HG03103 (cell line): ENCODE results near the gene FBXO9.

ENCODE experiments used
- ATAC-seq: cut with Tn5 transposase; IDR thresholded peaks from one replicate; pipeline ENCODE4 v1.9.1; 2021; ENCODE audit warnings: low read depth; ENCODE audit not compliant: unreplicated experiment

FBXO9 gene

DNA sequence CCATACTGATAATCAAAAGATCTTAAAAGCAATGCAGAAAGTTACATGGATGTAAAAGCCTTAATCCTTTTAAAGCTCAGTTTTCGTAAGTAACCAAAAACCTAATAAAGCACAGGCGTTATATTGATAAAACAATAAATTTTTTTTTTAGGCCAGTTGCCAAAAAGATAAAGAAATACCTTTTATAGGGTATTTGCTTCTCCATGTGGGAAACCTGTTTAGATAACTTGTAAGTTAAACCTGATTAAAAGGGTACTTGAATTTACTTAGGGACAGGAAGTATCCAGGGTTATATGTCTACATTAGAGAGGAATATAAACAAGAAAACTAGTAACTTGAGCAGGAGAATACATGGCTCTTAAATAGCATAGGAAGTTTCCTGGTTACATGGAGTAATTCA, 21.1 kb downstream of the FBXO9 start:
- ATAC-seq, result no peak

DNA sequence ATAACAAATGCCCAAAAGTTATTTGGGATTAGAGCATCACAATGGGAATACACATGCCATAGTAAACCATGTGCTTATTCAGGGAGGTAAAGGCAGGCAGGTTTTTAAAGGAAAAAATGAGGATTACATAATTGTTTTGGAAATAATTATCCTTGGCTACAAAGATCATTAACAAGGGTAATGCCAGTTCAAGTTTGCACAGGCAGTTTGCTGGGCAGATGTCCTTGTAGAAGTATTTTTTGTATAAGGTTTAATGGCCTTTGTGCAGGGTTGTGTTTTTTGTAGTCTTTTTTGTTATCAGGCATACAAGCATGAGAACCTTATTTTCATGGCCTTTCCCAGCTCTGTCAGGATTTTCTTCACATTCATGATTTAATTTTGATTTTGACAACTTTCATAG, 24.7 kb downstream of the FBXO9 start:
- no peak for ATAC-seq

DNA sequence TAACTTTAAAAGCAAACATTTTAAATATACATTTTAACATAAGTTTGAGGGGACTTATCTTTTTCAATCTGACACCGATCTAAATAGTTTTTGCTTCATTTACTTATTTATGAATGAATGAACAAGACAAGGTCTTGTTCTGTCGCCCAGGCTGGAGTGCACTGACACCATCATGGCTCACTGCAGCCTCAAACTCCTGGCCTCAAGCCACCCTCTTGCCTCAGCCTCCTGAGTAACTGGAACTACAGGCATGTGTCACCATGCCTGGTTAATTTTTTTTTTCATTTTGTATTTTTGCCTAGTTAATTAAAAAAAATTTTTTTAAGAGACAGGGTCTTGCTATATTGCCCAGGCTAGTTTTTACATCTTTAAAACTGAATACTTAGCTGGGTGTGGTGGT, 25.4 kb downstream of the FBXO9 start:
- no peak for ATAC-seq

DNA sequence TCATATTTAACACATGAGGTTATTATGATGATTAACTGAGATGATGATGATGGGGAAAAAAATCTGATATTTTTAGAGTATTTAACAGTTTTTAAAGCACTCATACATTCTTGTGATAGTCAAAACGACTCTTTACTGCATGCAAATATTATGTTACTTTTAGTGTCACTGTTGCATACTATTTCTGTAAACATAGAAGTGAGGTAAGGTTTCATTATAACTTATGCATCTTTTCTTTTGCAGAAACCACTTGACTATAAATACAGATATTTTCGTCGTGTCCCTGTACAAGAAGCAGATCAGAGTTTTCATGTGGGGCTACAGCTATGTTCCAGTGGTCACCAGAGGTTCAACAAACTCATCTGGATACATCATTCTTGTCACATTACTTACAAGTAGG, 30.1 kb downstream of the FBXO9 start:
- ATAC-seq, result no peak

- no peak for ATAC-seq
These were observed 30.5 kb downstream of the FBXO9 start for GRCh38 chr6:53095716-53096115.

GRCh38 chr6:53100561-53100960, 35.4 kb downstream of the FBXO9 start:
- ATAC-seq, result no peak

- ATAC-seq, result no peak
These were observed 35.8 kb downstream of the FBXO9 start for GRCh38 chr6:53101006-53101405.

DNA sequence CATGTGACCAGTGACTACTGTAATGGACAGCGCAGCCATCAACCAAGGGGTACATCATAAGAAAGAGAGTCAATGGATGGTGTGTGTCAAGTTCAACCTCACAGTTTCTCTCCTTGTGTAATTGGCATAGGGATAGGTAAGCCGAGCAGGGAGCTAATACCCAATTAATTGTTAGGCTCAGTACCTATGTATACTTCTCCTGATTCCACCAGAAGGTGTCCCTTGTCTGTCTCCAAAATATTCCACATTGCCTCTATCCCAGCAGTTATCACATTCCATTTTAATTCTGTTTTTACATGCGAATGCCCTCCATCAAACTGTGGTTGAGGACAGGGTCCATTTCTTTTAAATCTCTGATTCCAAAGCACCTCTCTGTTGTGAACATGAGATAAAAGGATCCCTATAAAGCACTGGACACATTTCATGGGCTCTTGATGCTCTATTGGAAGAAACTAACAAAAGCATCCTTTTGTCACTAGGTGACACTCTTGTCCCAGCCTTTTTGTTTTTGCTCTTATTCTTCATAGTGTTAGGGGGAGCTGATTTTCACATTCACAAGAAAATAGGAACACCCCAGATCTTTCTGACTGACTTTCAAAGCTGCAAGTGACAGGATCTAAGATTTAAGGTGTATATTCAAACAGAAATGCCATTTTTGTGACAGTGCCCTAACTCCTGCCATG, 38.9 kb downstream of the FBXO9 start:
- no peak for ATAC-seq

- no peak for ATAC-seq
These were observed 39.7 kb downstream of the FBXO9 start for GRCh38 chr6:53104916-53105315.

- no peak for ATAC-seq
These were observed 41.9 kb downstream of the FBXO9 start for GRCh38 chr6:53107091-53107490.

DNA sequence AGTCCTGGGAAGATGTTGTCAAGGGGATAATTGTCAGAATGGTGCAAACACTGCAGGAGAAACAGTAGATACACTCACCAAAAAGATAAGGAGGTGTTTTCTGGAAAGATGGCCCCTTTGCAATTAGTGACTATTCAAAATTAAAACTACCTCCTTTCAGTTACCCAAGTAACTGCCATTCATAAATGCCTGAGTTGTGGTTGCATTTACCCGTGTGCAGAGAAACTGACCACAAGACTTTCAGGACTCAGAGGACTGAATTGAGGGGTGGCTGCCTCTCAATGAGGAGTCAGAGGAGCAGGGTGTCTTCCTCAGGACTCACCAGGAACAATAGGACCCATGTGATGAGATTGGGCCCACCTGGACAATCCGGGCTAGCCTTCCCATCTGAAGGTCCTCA, 44.4 kb downstream of the FBXO9 start:
- peak; percentile 62 for ATAC-seq

DNA sequence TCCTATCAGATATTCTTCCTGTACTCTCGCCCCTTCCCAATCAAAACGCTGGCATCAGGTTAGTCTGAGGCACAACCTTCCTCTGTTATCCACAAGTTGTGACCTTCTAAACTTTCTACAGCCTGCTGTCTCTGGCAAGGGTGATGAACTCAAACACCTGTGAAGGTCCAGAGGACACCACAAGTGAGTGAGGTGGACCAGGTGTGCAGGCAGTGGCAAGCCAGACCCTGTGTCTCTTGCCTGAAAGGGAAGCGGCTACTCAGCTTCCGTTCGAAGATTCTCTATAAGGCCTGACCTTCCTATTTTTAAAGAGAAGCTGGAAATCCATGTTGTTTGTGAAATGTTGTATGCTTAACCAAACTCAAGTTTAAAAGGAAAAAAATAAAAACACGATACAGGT, 46.7 kb downstream of the FBXO9 start:
- no peak for ATAC-seq

GRCh38 chr6:53112404-53112803, 47.2 kb downstream of the FBXO9 start:
- ATAC-seq, result no peak

DNA sequence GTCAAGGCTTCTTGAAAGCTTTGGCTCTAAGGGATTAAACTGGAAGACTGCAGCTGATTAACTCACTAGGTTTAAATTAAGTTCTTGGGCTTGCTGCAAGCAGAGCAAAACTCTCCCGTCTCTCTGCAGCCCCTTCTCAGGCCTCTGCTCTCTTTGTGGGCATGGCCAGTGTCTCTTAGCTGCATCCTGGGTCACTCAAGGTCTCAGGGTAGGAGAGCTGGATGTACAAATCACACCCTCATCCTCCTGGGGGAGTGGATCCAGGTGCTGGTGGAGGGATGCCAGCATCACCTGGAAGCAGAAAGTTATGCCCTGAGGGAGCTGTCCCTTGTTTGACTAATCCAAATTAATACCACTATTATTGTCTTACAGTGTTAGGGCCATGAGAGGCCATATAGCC, 47.7 kb downstream of the FBXO9 start:
- no peak for ATAC-seq

DNA sequence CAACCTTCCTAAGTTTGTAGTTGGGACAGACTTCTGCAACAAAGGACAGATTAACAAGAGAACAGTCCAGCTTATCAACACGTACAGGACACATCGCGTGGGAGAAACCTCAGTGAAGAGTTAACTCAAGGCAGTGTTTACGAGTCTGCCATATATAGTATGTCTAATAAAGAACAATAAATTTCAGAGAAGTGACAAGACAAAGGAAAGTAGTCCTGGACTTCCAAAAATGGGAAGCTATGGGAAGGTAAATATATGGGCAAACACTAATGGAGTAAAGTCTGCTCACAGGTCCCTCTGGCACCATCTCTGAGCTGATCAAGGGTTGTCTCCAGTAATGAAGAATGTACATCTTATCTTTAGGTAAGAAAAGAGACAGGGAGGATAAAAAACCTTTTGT, 48.5 kb downstream of the FBXO9 start:
- ATAC-seq, result no peak

DNA sequence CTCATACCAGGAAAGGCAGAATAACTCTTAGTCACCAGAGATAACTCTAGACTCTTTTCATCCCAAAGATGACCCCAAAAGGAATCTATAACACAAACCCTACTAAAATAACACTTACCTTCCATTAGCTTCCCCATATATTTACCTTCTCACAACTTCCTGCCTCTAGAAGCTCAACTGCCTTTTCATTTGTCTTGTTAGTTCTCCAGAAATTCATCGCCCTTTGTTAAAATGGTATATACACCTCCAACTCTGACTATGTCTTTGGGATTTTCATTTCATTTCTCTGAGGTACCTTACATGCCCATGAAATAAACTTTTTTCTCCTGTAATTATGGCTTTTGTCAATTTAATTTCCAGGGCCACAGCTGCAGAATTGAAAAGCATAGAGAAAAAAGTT, 49.9 kb downstream of the FBXO9 start:
- no peak for ATAC-seq

- no peak for ATAC-seq
These were observed 50.5 kb downstream of the FBXO9 start for GRCh38 chr6:53115741-53116140.

- ATAC-seq, result no peak
These were observed 54.1 kb downstream of the FBXO9 start for GRCh38 chr6:53119349-53119748.

GRCh38 chr6:53119772-53120409, 54.7 kb downstream of the FBXO9 start:
- no peak for ATAC-seq

GRCh38 chr6:53124131-53124800, 59.1 kb downstream of the FBXO9 start:
- no peak for ATAC-seq

GRCh38 chr6:53125276-53125675, 60.1 kb downstream of the FBXO9 start:
- ATAC-seq, result no peak

GRCh38 chr6:53128842-53129241, 63.6 kb downstream of the FBXO9 start:
- no peak for ATAC-seq
